LHCN-M2 (cell line): ENCODE measurements around the gene HORMAD1. TPM values are rescaled to one million over a fixed set of nuclear protein-coding genes. Genes with fewer than 3 reads are reported as not detected.
"Not testable (repeated sequence)": the region's sequence is repeated elsewhere in the genome, so short reads cannot be mapped to it uniquely, and the experiment has no call there.

ENCODE experiments used
- DNase-seq: peaks from one replicate; pipeline ENCODE4 v3.0.0-alpha.2; 2012; ENCODE audit warnings: low read depth
- total RNA-seq: library from RNA; depleted of rRNA; stranded (reverse); fragments of >200 nt; gene quantifications from 2 replicates; pipeline ENCODE4 v1.2.3, GENCODE V29; 2014

The HORMAD1 gene
- total RNA-seq, 1 experiment from 2014 or later: 0.11 TPM

GRCh38 chr1:150696995-150697927 is 23.4 kb downstream of the HORMAD1 start, which contains the start of gene GOLPH3L:
Gene GOLPH3L (minus strand): TSS chr1:150697154. CDS start chr1:150694838, 2,316 bp downstream.
- peak; percentile 99 for DNase-seq

GRCh38 chr1:150696590-150696989 is 24.1 kb downstream of the HORMAD1 start:
- peak; percentile 2 for DNase-seq

GRCh38 chr1:150696162-150696561 is 24.5 kb downstream of the HORMAD1 start:
- DNase-seq: no peak

GRCh38 chr1:150695561-150695960 is 25.1 kb downstream of the HORMAD1 start:
- no peak for DNase-seq

GRCh38 chr1:150692720-150693119 is 28.0 kb downstream of the HORMAD1 start:
- no peak for DNase-seq

- DNase-seq: peak; percentile 7
Observed at GRCh38 chr1:150688763-150689162, 31.9 kb downstream of the HORMAD1 start.

- DNase-seq: no peak
Observed at GRCh38 chr1:150686275-150686674, 34.4 kb downstream of the HORMAD1 start.

- no peak for DNase-seq
Observed at GRCh38 chr1:150683914-150684313, 36.8 kb downstream of the HORMAD1 start.

GRCh38 chr1:150678988-150679387 is 41.7 kb downstream of the HORMAD1 start:
- DNase-seq: no peak

- DNase-seq: no peak
Observed at GRCh38 chr1:150674881-150675280, 45.8 kb downstream of the HORMAD1 start.

GRCh38 chr1:150663321-150663720 is 57.4 kb downstream of the HORMAD1 start:
- no peak for DNase-seq

- DNase-seq: no peak
Observed at GRCh38 chr1:150662811-150663210, 57.9 kb downstream of the HORMAD1 start.

GRCh38 chr1:150661156-150661555 is 59.5 kb downstream of the HORMAD1 start:
- no peak for DNase-seq

GRCh38 chr1:150660584-150660983 is 60.1 kb downstream of the HORMAD1 start:
- no peak for DNase-seq

- DNase-seq: not testable (repeated sequence)
Observed at GRCh38 chr1:150657064-150657463, 63.6 kb downstream of the HORMAD1 start.

GRCh38 chr1:150654635-150655034 is 66.1 kb downstream of the HORMAD1 start:
- not testable (repeated sequence) for DNase-seq

GRCh38 chr1:150650193-150650592 is 70.5 kb downstream of the HORMAD1 start:
- no peak for DNase-seq

- DNase-seq: no peak
Observed at GRCh38 chr1:150649441-150650075, 71.1 kb downstream of the HORMAD1 start.
